ENCODE measurements around the gene ACSL6.

DNA sequence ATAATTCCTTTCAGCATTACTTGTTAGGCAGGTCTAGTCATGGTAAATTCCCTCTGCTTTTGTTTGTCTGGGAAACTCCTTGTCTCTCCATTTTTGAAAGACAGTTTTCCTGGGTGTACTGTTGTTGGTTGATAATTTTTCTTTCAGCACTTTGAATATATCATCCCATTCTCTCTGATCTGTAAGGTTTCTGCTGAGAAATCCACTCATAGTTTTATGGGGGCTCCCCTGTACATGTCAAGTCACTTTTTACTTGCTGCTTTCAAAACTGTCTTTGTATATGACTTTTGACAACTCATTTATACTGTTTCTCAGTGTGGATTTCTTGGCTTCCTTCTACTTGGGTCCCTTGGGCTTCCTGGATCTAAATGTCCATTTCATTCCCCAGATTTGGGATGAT lies 82.5 kb downstream of the ACSL6 start:
- TF ChIP-seq, protein P1, sequence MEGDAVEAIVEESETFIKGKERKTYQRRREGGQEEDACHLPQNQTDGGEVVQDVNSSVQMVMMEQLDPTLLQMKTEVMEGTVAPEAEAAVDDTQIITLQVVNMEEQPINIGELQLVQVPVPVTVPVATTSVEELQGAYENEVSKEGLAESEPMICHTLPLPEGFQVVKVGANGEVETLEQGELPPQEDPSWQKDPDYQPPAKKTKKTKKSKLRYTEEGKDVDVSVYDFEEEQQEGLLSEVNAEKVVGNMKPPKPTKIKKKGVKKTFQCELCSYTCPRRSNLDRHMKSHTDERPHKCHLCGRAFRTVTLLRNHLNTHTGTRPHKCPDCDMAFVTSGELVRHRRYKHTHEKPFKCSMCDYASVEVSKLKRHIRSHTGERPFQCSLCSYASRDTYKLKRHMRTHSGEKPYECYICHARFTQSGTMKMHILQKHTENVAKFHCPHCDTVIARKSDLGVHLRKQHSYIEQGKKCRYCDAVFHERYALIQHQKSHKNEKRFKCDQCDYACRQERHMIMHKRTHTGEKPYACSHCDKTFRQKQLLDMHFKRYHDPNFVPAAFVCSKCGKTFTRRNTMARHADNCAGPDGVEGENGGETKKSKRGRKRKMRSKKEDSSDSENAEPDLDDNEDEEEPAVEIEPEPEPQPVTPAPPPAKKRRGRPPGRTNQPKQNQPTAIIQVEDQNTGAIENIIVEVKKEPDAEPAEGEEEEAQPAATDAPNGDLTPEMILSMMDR (IDR thresholded peaks at IDR 0.05) = no peak
- TF ChIP-seq POLR2AphosphoS5 (IDR thresholded peaks at IDR 0.05) = no peak
- TF ChIP-seq POLR2A (IDR thresholded peaks at IDR 0.05) = no peak
